HUES64 (cell line): ENCODE results near the gene ZSCAN26.

Experiments used
- H3K27ac ChIP-seq: 2 replicates; pipeline ENCODE4 v1.7.0; 2013; ENCODE audit warnings: low read depth, low read length, inconsistent platforms
- H3K27me3 ChIP-seq: 2 replicates; pipeline ENCODE4 v1.6.1; 2013; ENCODE audit warnings: mild to moderate bottlenecking, low read length; ENCODE audit not compliant: insufficient read depth
- H3K36me3 ChIP-seq: 2 replicates; pipeline ENCODE4 v1.6.1; 2013; ENCODE audit warnings: mild to moderate bottlenecking, low read length; ENCODE audit not compliant: insufficient read depth
- H3K4me1 ChIP-seq: 2 replicates; pipeline ENCODE4 v1.6.1; 2013; ENCODE audit warnings: mild to moderate bottlenecking, low read length, moderate library complexity; ENCODE audit not compliant: insufficient read depth
- H3K4me3 ChIP-seq: 2 replicates; pipeline ENCODE4 v1.5.1; 2013; ENCODE audit warnings: mild to moderate bottlenecking, low read length, moderate library complexity
- H3K9ac ChIP-seq: 2 replicates; pipeline ENCODE4 v1.6.1; 2013; ENCODE audit warnings: mild to moderate bottlenecking, low read depth, low read length
- H3K9me3 ChIP-seq: 2 replicates; pipeline ENCODE4 v1.6.1; 2013; ENCODE audit warnings: low read depth, low read length; ENCODE audit not compliant: insufficient read depth
- WGBS: fragments of 150-250, 120-280 bp; methylation state at CpG from one replicate; pipeline ENCODE4 v1.1.7; 2013; ENCODE audit warnings: missing lambda C conversion rate; 5-methylcytosine and 5-hydroxymethylcytosine counted together

ZSCAN26 gene

DNA sequence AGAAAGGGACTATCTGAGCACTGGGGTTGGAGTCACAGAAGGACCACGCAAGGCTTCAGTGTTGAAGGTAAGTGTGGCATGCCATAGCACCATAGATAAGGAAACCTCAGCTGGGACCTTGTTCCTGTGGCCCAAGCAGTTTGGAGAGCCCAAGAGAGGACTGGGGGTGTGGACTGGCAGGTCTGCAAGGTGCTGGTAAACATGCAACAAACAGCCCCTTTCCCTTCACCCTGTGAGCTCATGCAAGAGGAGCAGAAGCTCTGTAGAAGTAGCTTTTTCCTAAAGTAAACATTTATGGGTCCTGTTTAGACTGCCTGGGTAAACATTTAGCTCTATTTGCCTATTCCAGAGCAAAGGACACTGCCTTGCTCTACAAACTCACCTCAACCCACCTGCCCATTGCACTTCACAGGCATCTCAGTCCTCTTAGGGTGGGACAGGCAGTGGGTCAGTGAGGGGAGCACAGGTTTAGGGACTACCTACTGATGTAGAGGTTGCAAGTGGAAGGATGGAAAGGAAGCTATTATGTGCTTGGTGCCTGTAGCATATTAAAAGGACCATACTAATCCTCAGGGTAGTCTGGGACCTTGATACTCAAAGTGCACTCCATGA, 57.0 kb downstream of the ZSCAN26 start:
- Histone ChIP-seq H3K36me3 (peaks cover 25% of the 10 kb centered on the region), H3K9me3 (peaks cover 33% of the 10 kb centered on the region), H3K4me3 (no peak overlapping the region), H3K9ac (no peak overlapping the region), H3K27me3 (no peaks in the 10 kb centered on the region), H3K4me1 (no peaks in the 10 kb centered on the region), H3K27ac (no peak overlapping the region)
- WGBS = 92% methylated on average over 1 of the region's 1 CpG

GRCh38 chr6:28326371-28326948, 59.5 kb downstream of the ZSCAN26 start:
- WGBS = 97% methylated on average over 7 of the region's 7 CpGs
- H3K36me3 ChIP-seq = peaks cover 31% of the 10 kb centered on the region
- no peak overlapping the region for H3K27ac ChIP-seq
- no peaks in the 10 kb centered on the region for H3K4me1 ChIP-seq
- no peak overlapping the region for H3K4me3 ChIP-seq
- H3K27me3 ChIP-seq = no peaks in the 10 kb centered on the region
- peaks cover 33% of the 10 kb centered on the region for H3K9me3 ChIP-seq
- no peak overlapping the region for H3K9ac ChIP-seq
